GM23248 (cell line): Measurements from ENCODE around the gene GRIP2. TPM values are rescaled to one million over a fixed set of nuclear protein-coding genes. Genes with fewer than 3 reads are reported as not detected.

Experiments used
- DNase-seq: peaks from one replicate; pipeline ENCODE4 v3.0.0-alpha.2; 2015
- H2AFZ ChIP-seq: fragments of 200-600 bp; sonication (generic); 2 replicates; pipeline ENCODE4 v1.6.1; 2016; ENCODE audit warnings: antibody characterized with exemption
- H3F3A ChIP-seq: fragments of 200-600 bp; sonication (generic); 2 replicates; pipeline ENCODE4 v1.6.1; 2016; ENCODE audit warnings: mild to moderate bottlenecking, antibody characterized with exemption, mixed run types; ENCODE audit not compliant: insufficient read depth
- H3K27ac ChIP-seq: fragments of 200-600 bp; sonication (generic); 2 replicates; pipeline ENCODE4 v1.5.1; 2016; ENCODE audit warnings: mild to moderate bottlenecking
- H3K27me3 ChIP-seq: fragments of 200-600 bp; sonication (generic); replicated peaks from 2 replicates; pipeline ENCODE4 v1.6.1; 2016; ENCODE audit warnings: mild to moderate bottlenecking; ENCODE audit not compliant: insufficient read depth
- H3K36me3 ChIP-seq: fragments of 200-600 bp; sonication (generic); 2 replicates; pipeline ENCODE4 v1.6.1; 2016; ENCODE audit warnings: low read depth, mild to moderate bottlenecking
- H3K4me1 ChIP-seq: fragments of 200-600 bp; sonication (generic); 2 replicates; pipeline ENCODE4 v1.6.1; 2016; ENCODE audit warnings: mild to moderate bottlenecking; ENCODE audit not compliant: insufficient read depth
- H3K4me2 ChIP-seq: fragments of 200-600 bp; sonication (generic); one replicate; pipeline ENCODE4 v1.6.1; 2016; ENCODE audit warnings: mild to moderate bottlenecking; ENCODE audit not compliant: unreplicated experiment
- H3K4me3 ChIP-seq: fragments of 200-600 bp; sonication (generic); 2 replicates; pipeline ENCODE4 v1.5.1; 2016; ENCODE audit warnings: mild to moderate bottlenecking
- H3K79me2 ChIP-seq: fragments of 200-600 bp; sonication (generic); 2 replicates; pipeline ENCODE4 v1.6.1; 2016; ENCODE audit warnings: mild to moderate bottlenecking; ENCODE audit not compliant: insufficient read depth
- H3K9ac ChIP-seq: fragments of 200-600 bp; sonication (generic); 2 replicates; pipeline ENCODE4 v1.6.1; 2016; ENCODE audit warnings: mild to moderate bottlenecking
- H3K9me2 ChIP-seq: fragments of 200-600 bp; sonication (generic); 2 replicates; pipeline ENCODE4 v1.6.1; 2016; ENCODE audit warnings: mixed run types, mild to moderate bottlenecking, moderate library complexity; ENCODE audit not compliant: insufficient read depth
- H3K9me3 ChIP-seq: fragments of 200-600 bp; sonication (generic); one replicate; pipeline ENCODE4 v1.6.1; 2017; ENCODE audit warnings: low read depth
- H4K20me1 ChIP-seq: fragments of 200-600 bp; sonication (generic); 2 replicates; pipeline ENCODE4 v1.6.0; 2016; ENCODE audit not compliant: insufficient read depth
- EZH2 ChIP-seq: fragments of 200-600 bp; sonication (generic); IDR thresholded peaks from 2 replicates; pipeline ENCODE4 v1.6.1; 2018; ENCODE audit warnings: antibody characterized with exemption, mild to moderate bottlenecking; ENCODE audit not compliant: insufficient read depth, poor library complexity, severe bottlenecking
- EZH2phosphoT487 ChIP-seq: fragments of 200-600 bp; sonication (generic); IDR thresholded peaks from 2 replicates; pipeline ENCODE4 v1.6.1; 2018; ENCODE audit warnings: antibody characterized with exemption, moderate library complexity, mild to moderate bottlenecking, low read depth; ENCODE audit not compliant: insufficient read depth
- WGBS, 2 experiments: methylation state at CpG; one replicate each; pipeline ENCODE4 v1.1.6; 2015 to 2017; ENCODE audit warnings: low lambda C conversion rate in 2 of 2, low coverage in 1 of 2; ENCODE audit errors: missing lambda C conversion rate in 2 of 2; 5-methylcytosine and 5-hydroxymethylcytosine counted together
- in situ Hi-C: fragments of 300-500 bp; cut with MboI; formaldehyde crosslinking; loops from 2 replicates; pipeline ENCODE4 v1.15.0; 2020
- polyA plus RNA-seq: library from polyadenylated mRNA; unstranded; fragments of >200 nt; fragmentation: Nextera tagmentation; extraction: Ambion mirVana; gene quantifications from 2 replicates; pipeline ENCODE4 v1.2.1, GENCODE V29; 2016
- total RNA-seq: library from RNA; depleted of rRNA; stranded (reverse); fragments of >200 nt; shearing (Covaris generic); gene quantifications from 2 replicates; pipeline ENCODE4 v1.2.3, GENCODE V29; 2014

Gene GRIP2
- total and polyA plus RNA-seq, 2 experiments from 2014 or later = 0.11 to 0.14 TPM

DNA sequence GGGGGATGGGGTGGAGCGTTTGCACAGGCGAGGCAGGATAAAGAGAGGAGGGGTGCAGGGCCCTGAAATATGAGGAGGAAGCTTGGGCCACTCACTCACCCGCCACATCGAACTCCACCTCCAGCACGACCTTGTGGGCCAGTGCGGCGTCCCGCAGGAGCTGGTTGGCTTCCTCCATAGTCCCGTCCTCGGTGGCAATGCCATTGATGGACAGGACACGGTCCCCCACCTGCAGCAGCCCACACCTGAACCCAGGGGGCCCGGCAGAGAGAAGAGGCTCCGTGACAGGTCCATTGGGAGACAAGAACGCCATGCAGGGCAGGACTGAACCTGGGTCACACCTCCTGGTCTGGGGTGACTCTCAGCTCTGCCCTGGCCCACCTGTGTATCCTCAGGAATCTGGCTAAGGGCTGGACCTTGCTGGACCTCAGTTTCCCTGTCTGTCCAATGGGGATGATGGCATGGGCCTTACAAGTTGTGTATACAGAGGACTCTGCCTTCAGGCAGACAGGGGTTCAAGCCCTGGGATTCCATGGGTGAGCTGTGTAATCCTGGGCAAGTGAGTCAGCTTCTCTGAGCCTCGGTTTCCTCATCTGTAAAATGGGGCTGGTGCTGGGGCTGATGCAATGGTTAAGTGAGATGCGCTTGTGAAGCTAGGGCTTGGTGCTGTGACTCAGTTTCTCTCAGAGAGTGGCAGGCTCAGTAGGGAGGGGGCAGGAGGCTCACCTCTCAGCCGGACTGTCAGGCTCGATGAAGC is 26.4 kb downstream of the GRIP2 start:
- no peak for TF ChIP-seq EZH2phosphoT487
- no peak for TF ChIP-seq EZH2

DNA sequence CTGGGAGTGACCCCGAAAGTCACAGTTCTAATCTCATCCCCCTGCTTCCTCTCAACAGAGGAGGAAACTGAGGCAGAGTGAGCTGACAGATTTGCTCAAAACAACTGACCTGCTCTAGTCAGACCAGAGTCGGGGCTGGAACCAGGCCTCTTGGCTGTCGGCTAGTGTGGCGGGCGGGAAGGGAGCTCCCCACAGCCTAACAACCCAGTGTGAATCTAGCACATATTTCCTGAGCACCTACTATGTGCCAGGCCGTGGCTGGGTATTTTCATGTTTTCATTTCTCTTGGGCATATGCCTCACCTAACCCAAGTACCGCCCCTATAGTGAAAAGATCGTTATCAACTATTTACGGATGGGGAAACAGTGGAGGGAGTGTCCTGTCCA is 27.2 kb downstream of the GRIP2 start:
- TF ChIP-seq EZH2phosphoT487 = no peak
- TF ChIP-seq EZH2 = no peak
- DNase-seq = no peak

More for the DNA sequence above, 26.4 kb downstream of the GRIP2 start:
- Histone ChIP-seq H3K36me3 (no peaks in the 10 kb centered on the region), H3K79me2 (no peaks in the 10 kb centered on the region), H3K4me3 (no peak overlapping the region), H3F3A (no peaks in the 10 kb centered on the region), H4K20me1 (no peaks in the 10 kb centered on the region), H2AFZ (no peak overlapping the region), H3K9ac (no peak overlapping the region), H3K4me1 (no peaks in the 10 kb centered on the region), H3K27ac (no peak overlapping the region), H3K9me2 (no peaks in the 10 kb centered on the region), H3K27me3 (no peaks in the 10 kb centered on the region), H3K4me2 (no peak overlapping the region), H3K9me3 (no peaks in the 10 kb centered on the region)
- no peak for DNase-seq
- 59 to 61% methylated on average over 17 to 18 of the region's 18 CpGs for WGBS, 2 experiments
- in situ Hi-C loops = loop anchor here (25.0 kb wide), 1 partner anchor 399 kb away; no protein-coding TSS in a partner anchor

DNA sequence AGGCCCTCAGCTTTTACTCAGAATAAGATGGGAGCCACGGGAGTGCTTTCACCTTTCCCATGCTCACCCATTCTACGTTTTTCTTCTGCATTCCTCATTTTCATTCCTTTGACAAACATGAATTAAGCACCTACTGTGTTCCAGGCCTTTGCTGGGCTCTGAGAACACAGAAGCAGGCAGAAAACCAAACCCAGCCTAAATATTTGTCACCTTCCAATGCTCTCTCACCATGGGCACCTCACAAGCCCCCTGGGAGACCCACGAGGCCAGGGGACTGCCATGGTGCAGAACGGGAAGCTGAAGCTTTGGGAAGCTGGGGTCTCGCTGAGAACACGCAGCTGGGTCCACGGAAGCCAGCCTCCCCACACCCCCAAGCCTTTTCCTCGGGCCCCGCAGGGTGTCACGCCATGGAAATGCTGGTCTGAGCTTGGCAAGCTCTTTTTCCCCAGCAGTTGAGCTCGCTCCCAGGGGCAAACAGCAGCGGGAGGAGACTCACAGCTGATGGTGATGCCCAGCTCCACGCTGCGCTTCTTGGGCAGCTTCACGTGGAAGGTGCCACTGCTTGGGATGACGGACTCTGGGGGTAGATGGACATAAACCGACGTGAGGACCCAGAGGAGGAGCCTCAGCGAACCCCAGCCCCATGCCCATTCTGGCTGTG is 27.7 kb downstream of the GRIP2 start:
- no peaks in the 10 kb centered on the region for H3K9me2 ChIP-seq
- 50 to 52% methylated on average over 19 of the region's 19 CpGs for WGBS, 2 experiments
- no peak for DNase-seq
- H3K9me3 ChIP-seq = no peaks in the 10 kb centered on the region
- H3K27me3 ChIP-seq = no peaks in the 10 kb centered on the region
- no peaks in the 10 kb centered on the region for H3K36me3 ChIP-seq
- H3K27ac ChIP-seq = no peak overlapping the region
- H3K9ac ChIP-seq = no peak overlapping the region
- H3F3A ChIP-seq = no peaks in the 10 kb centered on the region
- no peaks in the 10 kb centered on the region for H3K79me2 ChIP-seq
- in situ Hi-C loops = loop anchor here (25.0 kb wide), 1 partner anchor 400 kb away; no protein-coding TSS in a partner anchor
- no peak for TF ChIP-seq EZH2
- TF ChIP-seq EZH2phosphoT487 = no peak
- no peaks in the 10 kb centered on the region for H4K20me1 ChIP-seq
- no peak overlapping the region for H3K4me2 ChIP-seq
- H3K4me3 ChIP-seq = no peak overlapping the region
- H2AFZ ChIP-seq = no peak overlapping the region
- H3K4me1 ChIP-seq = no peaks in the 10 kb centered on the region

More for the DNA sequence above, 27.2 kb downstream of the GRIP2 start:
- Histone ChIP-seq H3K4me3 (no peak overlapping the region), H3K9me2 (no peaks in the 10 kb centered on the region), H3K79me2 (no peaks in the 10 kb centered on the region), H3K4me1 (no peaks in the 10 kb centered on the region), H4K20me1 (no peaks in the 10 kb centered on the region), H3K9ac (no peak overlapping the region), H3F3A (no peaks in the 10 kb centered on the region), H3K4me2 (no peak overlapping the region), H3K36me3 (no peaks in the 10 kb centered on the region), H3K27ac (no peak overlapping the region), H3K27me3 (no peaks in the 10 kb centered on the region), H3K9me3 (no peaks in the 10 kb centered on the region), H2AFZ (no peak overlapping the region)
- 85 to 86% methylated on average over 9 of the region's 9 CpGs for WGBS, 2 experiments
- in situ Hi-C loops = loop anchor here (25.0 kb wide), 1 partner anchor 399 kb away; no protein-coding TSS in a partner anchor

DNA sequence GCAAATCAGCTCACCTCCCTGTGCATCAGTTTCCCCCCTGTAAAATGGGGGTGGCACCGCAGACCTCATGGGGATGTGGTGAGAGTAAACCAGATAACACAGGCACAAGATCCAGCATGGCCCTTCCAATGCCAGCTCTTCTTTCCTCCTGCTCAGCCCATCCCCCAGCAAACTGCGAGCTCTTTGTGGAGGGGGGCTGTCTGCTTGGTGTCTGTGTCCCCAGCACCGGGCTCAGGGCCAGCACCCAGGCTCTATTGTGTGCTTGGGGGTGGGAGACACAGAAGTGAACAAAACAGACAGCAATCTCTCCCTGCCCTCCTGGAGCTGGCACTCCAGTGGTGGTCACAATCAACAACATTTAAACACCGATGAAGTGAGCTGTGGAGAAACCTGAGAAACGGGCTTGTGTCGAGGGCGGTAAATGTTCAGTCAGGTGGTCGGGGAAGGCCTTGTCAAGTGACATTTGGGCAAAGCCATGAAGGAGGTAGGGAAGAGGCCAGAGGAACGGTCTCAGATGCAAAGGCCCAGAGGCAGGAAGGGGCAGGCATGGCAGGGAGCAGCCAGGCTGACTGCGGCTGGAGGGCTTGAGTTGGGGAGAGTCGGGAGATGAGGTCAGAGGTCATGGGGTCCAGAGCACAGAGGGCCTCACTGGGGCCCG is 28.4 kb downstream of the GRIP2 start:
- DNase-seq = no peak
- Histone ChIP-seq H4K20me1 (no peaks in the 10 kb centered on the region), H3K9me3 (no peaks in the 10 kb centered on the region), H3F3A (no peaks in the 10 kb centered on the region), H3K4me3 (no peak overlapping the region), H2AFZ (no peak overlapping the region), H3K9ac (no peak overlapping the region), H3K27ac (no peak overlapping the region), H3K9me2 (no peaks in the 10 kb centered on the region), H3K79me2 (no peaks in the 10 kb centered on the region), H3K36me3 (no peaks in the 10 kb centered on the region), H3K4me2 (no peak overlapping the region), H3K4me1 (no peaks in the 10 kb centered on the region), H3K27me3 (no peaks in the 10 kb centered on the region)
- TF ChIP-seq EZH2 (no peak), EZH2phosphoT487 (no peak)
- 61 to 64% methylated on average over 12 of the region's 12 CpGs for WGBS, 2 experiments
- in situ Hi-C loops = loop anchor here (25.0 kb wide), 1 partner anchor 401 kb away; no protein-coding TSS in a partner anchor
